Measurements from ENCODE around the gene STAB2. TPM values are rescaled to one million over a fixed set of nuclear protein-coding genes. Genes with fewer than 3 reads are reported as not detected.
A peak's percentile ranks its signal among the peaks of the same experiment; 100 is the strongest.

The STAB2 gene
- total and polyA plus RNA-seq, 2 of the 8 experiments (the other 6 are each of a cell fraction or from before 2014, with no cell fraction given): not detected

DNA sequence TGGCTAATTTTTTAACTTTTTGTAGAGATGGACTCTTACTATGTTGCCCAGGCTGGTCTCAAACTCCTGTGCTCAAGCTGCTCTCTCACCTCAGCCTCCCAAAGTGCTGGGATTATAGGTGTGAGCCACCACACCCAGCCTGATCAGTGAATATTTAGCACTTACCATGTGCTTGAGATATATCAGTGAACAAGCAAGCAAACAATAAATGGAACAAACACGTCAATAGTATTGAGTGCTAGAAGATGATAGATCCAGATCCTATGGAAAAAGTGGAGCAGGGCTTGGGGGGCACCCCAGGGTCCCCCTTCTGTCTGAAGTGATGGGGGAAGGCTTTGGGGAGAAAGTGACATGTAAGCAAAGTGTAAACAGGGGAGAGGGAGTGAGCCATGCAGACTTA, 170.2 kb downstream of the STAB2 start:
- peaks cover 0 to 4% (median 1%) of the 10 kb centered on the region in 4 experiments; a peak in 1 of 7 replicates for H3K4me1 ChIP-seq (replicated peaks in 1 of 4; ENCODE audit: control insufficient read depth in 3 of 4, insufficient read depth in 4 of 4, low read length in 3 of 4)
- no peak overlapping the region for H4K5ac ChIP-seq (ENCODE audit: insufficient read length, low read depth, low read length)
- H4K20me1 ChIP-seq (replicated peaks in 1 of 2; ENCODE audit: control insufficient read depth in 1 of 2, insufficient read depth in 2 of 2, low read length in 2 of 2): no peaks in the 10 kb centered on the region
- no peak overlapping the region for H3K9ac ChIP-seq (replicated peaks in 1 of 4; ENCODE audit: extremely low read depth in 1 of 4, low read depth in 3 of 4, low read length in 3 of 4)
- no peak overlapping the region for H4K91ac ChIP-seq (replicated peaks; ENCODE audit: insufficient read length, low read length)
- 83% methylated on average over 1 of the region's 1 CpG; no CpG with 5 or more reads in 1 of the 2 experiments for WGBS, 2 experiments (ENCODE audit: extremely low coverage in 1 of 2, insufficient coverage in 1 of 2, insufficient read length in 1 of 2, insufficient replicate concordance in 2 of 2, low coverage in 1 of 2, low lambda C conversion rate in 2 of 2, missing lambda C conversion rate in 1 of 2)
- H3K27ac ChIP-seq (ENCODE audit: low read depth, low read length): no peak overlapping the region
- ChIA-PET POLR2A (ENCODE audit: partially characterized antibody) (interaction anchor here (0.6 kb wide), 1 partner anchor 1961 kb away, joined by 4 read pairs; no protein-coding TSS in a partner anchor), CTCF (ENCODE audit: partially characterized antibody) (interaction anchor here (1.4 kb wide), 1 partner anchor 8 kb away, joined by 3 read pairs; no protein-coding TSS in a partner anchor)
- DNase-seq (ENCODE audit: low read depth in 1 of 2, low spot score in 2 of 2) (no peak), FAIRE-seq (no peak)
- no peak overlapping the region for H3K18ac ChIP-seq (ENCODE audit: extremely low read depth, low read length)
- no peak overlapping the region for H3K14ac ChIP-seq (ENCODE audit: insufficient read length)
- no peak overlapping the region for H2BK20ac ChIP-seq (ENCODE audit: low read length)
- no peak overlapping the region for H3K4me3 ChIP-seq (ENCODE audit: extremely low read depth in 1 of 4, insufficient read depth in 2 of 4, low read depth in 3 of 4, low read length in 4 of 4)
- 0 out of 2 replicates have a peak overlapping the region, but pooled peaks have one; percentile 21 for H2BK15ac ChIP-seq (ENCODE audit: low read length)
- H2AK5ac ChIP-seq (ENCODE audit: low read depth, low read length): no peak overlapping the region
- no peak overlapping the region for H3K4me2 ChIP-seq (ENCODE audit: insufficient read depth in 1 of 2, low read depth in 2 of 2, low read length in 2 of 2)
- no peak overlapping the region for H3K23ac ChIP-seq (ENCODE audit: insufficient read length)
- no peak overlapping the region for H3K4ac ChIP-seq (replicated peaks; ENCODE audit: insufficient read length, low read depth, low read length)
- no peak overlapping the region for H3K56ac ChIP-seq (replicated peaks; ENCODE audit: insufficient read length, low read depth, low read length)
- no peaks in the 10 kb centered on the region for H3K27me3 ChIP-seq (replicated peaks in 1 of 4; ENCODE audit: control insufficient read depth in 3 of 4, extremely low read depth in 1 of 4, insufficient read depth in 3 of 4, low read length in 3 of 4)
- H2BK120ac ChIP-seq (replicated peaks; ENCODE audit: low read depth, low read length): no peak overlapping the region
- peak overlapping the region; percentile 8; the same call in 1 of the 2 replicates for H2BK5ac ChIP-seq (ENCODE audit: low read depth, low read length)
- no peaks in the 10 kb centered on the region for H3K23me2 ChIP-seq (ENCODE audit: low read depth, low read length)
- H3K79me2 ChIP-seq (ENCODE audit: control insufficient read depth in 1 of 2, insufficient read depth in 2 of 2, low read length in 2 of 2): no peaks in the 10 kb centered on the region
- 0 out of 2 replicates have a peak, but pooled peaks cover 2% of the 10 kb centered on the region for H3K79me1 ChIP-seq (ENCODE audit: low read depth, low read length)
- H2AFZ ChIP-seq (ENCODE audit: low read length): no peak overlapping the region
- H2BK12ac ChIP-seq (ENCODE audit: low read depth, low read length): no peak overlapping the region
- H3K9me3 ChIP-seq (ENCODE audit: insufficient read depth in 2 of 2, low read depth in 1 of 2, low read length in 1 of 2): no peaks in the 10 kb centered on the region
- no peak overlapping the region for H4K8ac ChIP-seq (ENCODE audit: extremely low read depth, insufficient read depth, low read length)
- no peaks in the 10 kb centered on the region for H3K36me3 ChIP-seq (ENCODE audit: control insufficient read depth in 2 of 4, insufficient read depth in 4 of 4, low read length in 3 of 4)
- no peak for TF ChIP-seq BRCA1 (IDR thresholded peaks at IDR 0.05; ENCODE audit: low read depth, low read length)
- TF ChIP-seq TEAD4 (IDR thresholded peaks at IDR 0.05; ENCODE audit: low read depth, low read length): no peak
- no peak for TF ChIP-seq RFX5 (IDR thresholded peaks at IDR 0.05; ENCODE audit: borderline replicate concordance, low read depth, low read length)
- no peak for TF ChIP-seq MAFK (IDR thresholded peaks at IDR 0.05; ENCODE audit: low read depth, low read length)
- no peak for TF ChIP-seq KDM1A (IDR thresholded peaks at IDR 0.05; ENCODE audit: borderline replicate concordance, low read length)
- no peak for TF ChIP-seq CBX5 (IDR thresholded peaks at IDR 0.05; ENCODE audit: low read depth, low read length)
- no peak for TF ChIP-seq SIX5 (IDR thresholded peaks at IDR 0.05; ENCODE audit: low read depth, low read length)
- no peak for TF ChIP-seq JUND (IDR thresholded peaks at IDR 0.05; ENCODE audit: low read length)
- TF ChIP-seq JUN (IDR thresholded peaks at IDR 0.05; ENCODE audit: low read depth, low read length): no peak
- TF ChIP-seq BCL11A (IDR thresholded peaks at IDR 0.05; ENCODE audit: low read depth in 2 of 2, low read length in 2 of 2): no peak
